GM23338 (cell line): ENCODE measurements around the gene FHIT. TPM values are rescaled to one million over a fixed set of nuclear protein-coding genes. Genes with fewer than 3 reads are reported as not detected.

ENCODE experiments used
- ATAC-seq: fragments of 200-7000 bp; cut with Tn5 transposase; 3 replicates; pipeline ENCODE4 v1.9.1; 2020
- DNase-seq: peaks from one replicate; pipeline ENCODE4 v3.0.0-alpha.2; 2015; ENCODE audit warnings: low spot score
- H2AFZ ChIP-seq: fragments of 200-600 bp; sonication (generic); 2 replicates; pipeline ENCODE4 v1.8.0; 2016; ENCODE audit warnings: antibody characterized with exemption, mild to moderate bottlenecking, moderate library complexity
- H3F3A ChIP-seq: fragments of 200-600 bp; sonication (generic); replicated peaks from 2 replicates; pipeline ENCODE4 v1.8.0; 2017; ENCODE audit warnings: antibody characterized with exemption, mixed run types, low read depth
- H3K27ac ChIP-seq: fragments of 200-600 bp; sonication (generic); 2 replicates; pipeline ENCODE4 v1.6.1; 2016; ENCODE audit warnings: low read depth
- H3K27me3 ChIP-seq: fragments of 200-600 bp; sonication (generic); 2 replicates; pipeline ENCODE4 v1.8.0; 2016; ENCODE audit warnings: mild to moderate bottlenecking, mixed run types, moderate library complexity; ENCODE audit not compliant: insufficient read depth
- H3K36me3 ChIP-seq: fragments of 200-600 bp; sonication (generic); 2 replicates; pipeline ENCODE4 v1.8.0; 2016; ENCODE audit warnings: mild to moderate bottlenecking; ENCODE audit not compliant: insufficient read depth
- H3K4me1 ChIP-seq: fragments of 200-600 bp; sonication (generic); 2 replicates; pipeline ENCODE4 v1.8.0; 2016; ENCODE audit warnings: mild to moderate bottlenecking, moderate library complexity; ENCODE audit not compliant: insufficient read depth
- H3K4me2 ChIP-seq: fragments of 200-600 bp; sonication (generic); 2 replicates; pipeline ENCODE4 v1.7.1; 2017; ENCODE audit warnings: mixed run types
- H3K4me3 ChIP-seq: fragments of 200-600 bp; sonication (generic); 2 replicates; pipeline ENCODE4 v1.6.1; 2016; ENCODE audit warnings: mixed run types
- H3K79me2 ChIP-seq: fragments of 200-600 bp; sonication (generic); replicated peaks from 2 replicates; pipeline ENCODE4 v1.8.0; 2017; ENCODE audit warnings: mild to moderate bottlenecking; ENCODE audit not compliant: insufficient read depth
- H3K9me2 ChIP-seq: fragments of 200-600 bp; sonication (generic); 2 replicates; pipeline ENCODE4 v1.8.0; 2017; ENCODE audit not compliant: insufficient read depth
- H4K20me1 ChIP-seq: fragments of 200-600 bp; sonication (generic); replicated peaks from 2 replicates; pipeline ENCODE4 v1.8.0; 2017; ENCODE audit warnings: mild to moderate bottlenecking; ENCODE audit not compliant: insufficient read depth
- H3K27ac Mint-ChIP-seq: 2 replicates; pipeline ENCODE4 v1.8.0; 2020; ENCODE audit warnings: inconsistent platforms, mild to moderate bottlenecking, moderate library complexity, mixed read lengths
- H3K27me3 Mint-ChIP-seq: 3 replicates; pipeline ENCODE4 v1.8.0; 2022; ENCODE audit warnings: low read depth, mild to moderate bottlenecking, moderate library complexity, mixed read lengths, inconsistent platforms; ENCODE audit not compliant: insufficient read depth, poor library complexity
- H3K36me3 Mint-ChIP-seq: 3 replicates; pipeline ENCODE4 v1.8.0; 2021; ENCODE audit warnings: low read depth, mild to moderate bottlenecking, inconsistent platforms, moderate library complexity, mixed read lengths
- H3K4me1 Mint-ChIP-seq: 3 replicates; pipeline ENCODE4 v1.8.0; 2020; ENCODE audit warnings: mild to moderate bottlenecking, inconsistent platforms, mixed read lengths
- H3K4me3 Mint-ChIP-seq: 3 replicates; pipeline ENCODE4 v1.8.0; 2021; ENCODE audit warnings: moderate library complexity, mild to moderate bottlenecking, inconsistent platforms, mixed read lengths
- H3K9me3 Mint-ChIP-seq: 3 replicates; pipeline ENCODE4 v1.8.0; 2020; ENCODE audit warnings: moderate library complexity, mild to moderate bottlenecking, inconsistent platforms, mixed read lengths
- CREB1 ChIP-seq: fragments of 250-450 bp; sonication (Bioruptor Pico); IDR thresholded peaks from 2 replicates; pipeline ENCODE4 v1.5.0; 2020; ENCODE audit warnings: low read depth, mild to moderate bottlenecking, moderate library complexity
- ETS1 ChIP-seq: IDR thresholded peaks from 2 replicates; pipeline ENCODE4 v1.6.1; 2016; ENCODE audit warnings: antibody characterized with exemption
- EZH2 ChIP-seq: fragments of 200-600 bp; sonication (generic); IDR thresholded peaks from one replicate; pipeline ENCODE4 v1.8.0; 2017; ENCODE audit warnings: antibody characterized with exemption, mild to moderate bottlenecking, low read depth; ENCODE audit not compliant: unreplicated experiment
- EZH2phosphoT487 ChIP-seq: fragments of 200-600 bp; sonication (generic); IDR thresholded peaks from one replicate; pipeline ENCODE4 v1.8.1; 2018; ENCODE audit warnings: antibody characterized with exemption; ENCODE audit not compliant: unreplicated experiment
- JUNB ChIP-seq: IDR thresholded peaks from one replicate; pipeline ENCODE4 v1.6.1; 2016; ENCODE audit warnings: antibody characterized with exemption; ENCODE audit not compliant: unreplicated experiment
- NANOG ChIP-seq: IDR thresholded peaks from 2 replicates; pipeline ENCODE4 v1.6.1; 2016; ENCODE audit warnings: antibody characterized with exemption, borderline replicate concordance
- REST ChIP-seq: IDR thresholded peaks from one replicate; pipeline ENCODE4 v1.6.1; 2018; ENCODE audit warnings: antibody characterized with exemption; ENCODE audit not compliant: unreplicated experiment
- STAT1 ChIP-seq: IDR thresholded peaks from one replicate; pipeline ENCODE4 v1.6.1; 2016; ENCODE audit warnings: antibody characterized with exemption; ENCODE audit not compliant: unreplicated experiment
- ZNF114 ChIP-seq: fragments of 250-450 bp; sonication (Bioruptor Pico); IDR thresholded peaks from 2 replicates; pipeline ENCODE4 v1.5.0; 2020; ENCODE audit warnings: mild to moderate bottlenecking, moderate library complexity
- ZNF331 ChIP-seq: fragments of 250-450 bp; sonication (Bioruptor Pico); IDR thresholded peaks from 2 replicates; pipeline ENCODE4 v1.5.0; 2020; ENCODE audit warnings: low read depth, mild to moderate bottlenecking, moderate library complexity
- ZNF462 ChIP-seq: fragments of 250-450 bp; sonication (Bioruptor Pico); IDR thresholded peaks from 2 replicates; pipeline ENCODE4 v1.5.0; 2020; ENCODE audit warnings: mild to moderate bottlenecking, moderate library complexity
- polyA plus RNA-seq: library from polyadenylated mRNA; unstranded; fragments of >200 nt; fragmentation: Nextera tagmentation; extraction: Ambion mirVana; gene quantifications from 2 replicates; pipeline ENCODE4 v1.2.1, GENCODE V29; 2016
- total RNA-seq: library from RNA; depleted of rRNA; stranded (reverse); fragments of >200 nt; shearing (Covaris generic); gene quantifications from 2 replicates; pipeline ENCODE4 v1.2.3, GENCODE V29; 2014

The FHIT gene
- total and polyA plus RNA-seq, 2 experiments from 2014 or later = 3.0 to 8.3 TPM

- Histone ChIP-seq H3K36me3 (no peaks in the 10 kb centered on the region), H3K4me3 (no peak overlapping the region), H3K9me2 (peaks cover 13% of the 10 kb centered on the region; the same call in 1 of the 2 replicates), H3F3A (no peaks in the 10 kb centered on the region), H2AFZ (no peak overlapping the region), H3K27ac (no peak overlapping the region), H3K4me1 (no peaks in the 10 kb centered on the region), H4K20me1 (no peaks in the 10 kb centered on the region), H3K27me3 (no peaks in the 10 kb centered on the region), H3K79me2 (no peaks in the 10 kb centered on the region), H3K4me2 (no peak overlapping the region)
- no peak for ATAC-seq
- no peak overlapping the region for H3K4me3 Mint-ChIP-seq
- no peak for DNase-seq
- H3K36me3 Mint-ChIP-seq = no peaks in the 10 kb centered on the region
- H3K27me3 Mint-ChIP-seq = peaks cover 2% of the 10 kb centered on the region
- peaks cover 21% of the 10 kb centered on the region for H3K4me1 Mint-ChIP-seq
- no peaks in the 10 kb centered on the region for H3K9me3 Mint-ChIP-seq
- TF ChIP-seq ZNF331 (CRISPR knock-in tag) = no peak
- H3K27ac Mint-ChIP-seq = no peak overlapping the region
Observed at GRCh38 chr3:59878038-59878427, 1373.2 kb downstream of the FHIT start.

- DNase-seq (no peak), ATAC-seq (no peak)
- Histone ChIP-seq H3K4me1 (no peaks in the 10 kb centered on the region), H3K27me3 (no peaks in the 10 kb centered on the region), H2AFZ (no peak overlapping the region), H3K36me3 (no peaks in the 10 kb centered on the region), H4K20me1 (no peaks in the 10 kb centered on the region), H3K27ac (no peak overlapping the region), H3K9me2 (peaks cover 18% of the 10 kb centered on the region; the same call in 1 of the 2 replicates), H3F3A (no peaks in the 10 kb centered on the region), H3K4me2 (no peak overlapping the region), H3K4me3 (no peak overlapping the region), H3K79me2 (no peaks in the 10 kb centered on the region)
- Mint-ChIP-seq H3K4me1 (peaks cover 20% of the 10 kb centered on the region), H3K4me3 (no peak overlapping the region), H3K9me3 (no peaks in the 10 kb centered on the region), H3K27ac (no peak overlapping the region), H3K27me3 (peaks cover 2% of the 10 kb centered on the region), H3K36me3 (no peaks in the 10 kb centered on the region)
- TF ChIP-seq STAT1 (no peak), NANOG (no peak), ETS1 (no peak), EZH2phosphoT487 (no peak), EZH2 (no peak), ZNF331 (CRISPR knock-in tag) (no peak), REST (no peak), CREB1 (CRISPR knock-in tag) (no peak), ZNF114 (CRISPR knock-in tag) (no peak), ZNF462 (CRISPR knock-in tag) (no peak), JUNB (no peak)
Observed at GRCh38 chr3:59877263-59878037, 1373.8 kb downstream of the FHIT start.
